K562 (cell line): ENCODE results near the gene OR10H5. TPM values are rescaled to one million over a fixed set of nuclear protein-coding genes. Genes with fewer than 3 reads are reported as not detected.

Experiments
- ATF1 ChIP-seq, 2 experiments: fragments of 450-650 bp in 1 of 2; IDR thresholded peaks; 2 replicates each; pipeline ENCODE4 v1.6.1; 2016; ENCODE audit warnings: missing compliant biosample characterization in 1 of 2, missing genetic modification characterization in 1 of 2
- C11orf30 ChIP-seq: fragments of 450-650 bp; IDR thresholded peaks from 2 replicates; pipeline ENCODE4 v1.6.1; 2016; ENCODE audit warnings: low read depth, mild to moderate bottlenecking
- DPF2 ChIP-seq: fragments of 450-650 bp; IDR thresholded peaks from 2 replicates; pipeline ENCODE4 v1.6.1; 2016
- EP400 ChIP-seq: fragments of 450-650 bp; IDR thresholded peaks from 2 replicates; pipeline ENCODE4 v1.6.1; 2017; ENCODE audit warnings: antibody characterized with exemption, mild to moderate bottlenecking, moderate library complexity
- FOXK2 ChIP-seq, 2 experiments: fragments of 450-650 bp; IDR thresholded peaks in 1 of 2; conservative IDR thresholded peaks in 1 of 2; 2 replicates each; pipeline ENCODE4 v1.6.1; 2016; ENCODE audit warnings: low read depth in 2 of 2, mild to moderate bottlenecking in 1 of 2
- NFYB ChIP-seq: IDR thresholded peaks from 2 replicates; pipeline ENCODE4 v1.6.1; 2011; ENCODE audit warnings: mild to moderate bottlenecking, moderate library complexity; ENCODE audit not compliant: insufficient read length; ENCODE audit errors: extremely low read depth
- NR2C2 ChIP-seq, 2 experiments: fragments of 200-800 bp in 1 of 2; sonication (Bioruptor generic) in 1 of 2; sonication (generic) in 1 of 2; formaldehyde crosslinking in 1 of 2; IDR thresholded peaks; 2 replicates each; pipeline versions ENCODE4 v1.6.1 to v1.8.0; 2016 to 2022; ENCODE audit warnings: mild to moderate bottlenecking in 1 of 2, missing compliant biosample characterization in 1 of 2, missing genetic modification characterization in 1 of 2, missing genetic modification reagents in 1 of 2
- PHB2 ChIP-seq: fragments of 450-650 bp; IDR thresholded peaks from 2 replicates; pipeline ENCODE4 v1.6.1; 2017; ENCODE audit warnings: low read depth
- PYGO2 ChIP-seq: fragments of 450-650 bp; IDR thresholded peaks from 2 replicates; pipeline ENCODE4 v1.6.1; 2016; ENCODE audit warnings: mild to moderate bottlenecking, missing genetic modification characterization, moderate library complexity, missing compliant biosample characterization
- TAL1 ChIP-seq: fragments of 450-650 bp; IDR thresholded peaks from 2 replicates; pipeline ENCODE4 v1.6.1; 2016; ENCODE audit warnings: mild to moderate bottlenecking
- YY1 ChIP-seq, 3 experiments: IDR thresholded peaks; 2 replicates each; pipeline ENCODE4 v1.6.1; 2011; ENCODE audit warnings: low read length in 2 of 3, mild to moderate bottlenecking in 2 of 3, moderate library complexity in 2 of 3, borderline replicate concordance in 1 of 3, control low read depth in 1 of 3, low read depth in 1 of 3; ENCODE audit not compliant: insufficient read depth in 3 of 3, insufficient replicate concordance in 2 of 3, control insufficient read depth in 1 of 3, insufficient read length in 1 of 3; ENCODE audit errors: extremely low read depth in 1 of 3
- ZC3H11A ChIP-seq: IDR thresholded peaks from 2 replicates; pipeline ENCODE4 v1.6.1; 2012; ENCODE audit warnings: low read depth, low read length, improper control_type of control experiment
- ZFP30 ChIP-seq: fragments of 250-450 bp; sonication (Bioruptor Pico); IDR thresholded peaks from 2 replicates; pipeline ENCODE4 v1.8.0; 2022; ENCODE audit warnings: moderate library complexity, mild to moderate bottlenecking, inconsistent platforms, borderline replicate concordance
- ZNF3 ChIP-seq: fragments of 250-450 bp; sonication (Bioruptor Pico); IDR thresholded peaks from 2 replicates; pipeline ENCODE4 v1.5.0; 2021; ENCODE audit warnings: mild to moderate bottlenecking, moderate library complexity
- ZNF79 ChIP-seq: fragments of 250-450 bp; sonication (Bioruptor Pico); IDR thresholded peaks from 2 replicates; pipeline ENCODE4 v1.4.0; 2020; ENCODE audit warnings: low read depth, mild to moderate bottlenecking, moderate library complexity
- ZZZ3 ChIP-seq: fragments of 450-650 bp; IDR thresholded peaks from 2 replicates; pipeline ENCODE4 v1.6.1; 2016; ENCODE audit warnings: antibody characterized with exemption, mild to moderate bottlenecking, moderate library complexity
- polyA plus RNA-seq, 8 experiments: library from polyadenylated mRNA; depleted of rRNA in 4 of 8; stranded (reverse) in 5 of 8; unstranded in 3 of 8; fragments of >200 nt; fragmentation: Nextera tagmentation in 2 of 8; fragmentation: Illumina TruSeq in 1 of 8; extraction: Ambion mirVana in 2 of 8; extraction: Trizol in 1 of 8; gene quantifications; 2 replicates each; pipeline versions ENCODE4 v1.2.1 to v1.2.3, GENCODE V29; 2011 to 2014; ENCODE audit warnings: inconsistent platforms in 1 of 8, missing spikeins in 1 of 8
- total RNA-seq, 7 experiments: library from RNA; depleted of rRNA in 6 of 7; stranded (reverse); fragments of >200 nt in 6 of 7; fragmentation: Illumina TruSeq in 2 of 7; extraction: Trizol in 2 of 7; gene quantifications; 2 replicates each; pipeline versions ENCODE4 v1.2.1 to v1.2.3, GENCODE V29; 2011 to 2021; ENCODE audit warnings: low replicate concordance in 1 of 7
- TF ChIP-seq, protein P1 (sequence below): fragments of 450-650 bp; IDR thresholded peaks from 2 replicates; pipeline ENCODE4 v1.6.1; 2017; ENCODE audit warnings: antibody characterized with exemption
- TF ChIP-seq, protein P2 (sequence below): fragments of 150-350 bp; IDR thresholded peaks from 2 replicates; pipeline ENCODE4 v1.6.1; 2014; ENCODE audit warnings: low read depth, mild to moderate bottlenecking, low read length, borderline replicate concordance
- TF ChIP-seq, protein P3 (sequence below): fragments of 450-650 bp; formaldehyde crosslinking; IDR thresholded peaks from 2 replicates; pipeline ENCODE4 v1.4.0; 2020; ENCODE audit warnings: mild to moderate bottlenecking

The OR10H5 gene
- total and polyA plus RNA-seq, 9 of the 15 experiments (the other 6 are each of a cell fraction or from before 2014, with no cell fraction given): not detected

DNA sequence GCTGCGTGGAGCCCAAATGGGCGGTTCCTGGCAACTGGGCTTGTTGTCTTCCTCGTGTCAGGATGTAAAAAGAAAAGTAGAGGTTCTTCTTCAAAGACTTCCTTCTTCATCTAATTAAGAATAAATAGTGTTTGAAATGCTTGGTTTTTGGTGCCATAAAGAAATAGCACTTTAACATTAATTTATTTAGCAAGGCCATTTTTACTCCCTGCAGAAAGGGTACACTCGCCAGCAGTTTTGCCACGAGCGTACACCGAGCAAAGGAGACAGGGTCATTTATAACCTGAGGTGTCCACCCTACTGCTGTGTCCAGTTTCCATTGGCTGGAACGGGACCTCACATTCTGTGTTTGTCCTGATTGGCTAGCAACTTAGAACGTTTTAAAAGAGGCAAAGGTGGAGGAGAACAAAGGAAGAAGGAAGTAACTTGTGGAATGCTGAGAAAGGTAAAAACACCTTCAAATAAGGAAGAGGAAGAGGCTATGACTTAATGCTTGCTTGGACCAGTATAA lies 49.8 kb downstream of the OR10H5 start (continued):
- TF ChIP-seq C11orf30 (no peak), ATF1 (CRISPR knock-in tag; IDR thresholded peaks at IDR 0.05) (no peak), ATF1 (tag; IDR thresholded peaks at IDR 0.05) (peak; percentile 63), DPF2 (0 out of 2 replicates have a peak, but pooled peaks have one; percentile 20), NR2C2 (CRISPR knock-in tag; IDR thresholded peaks at IDR 0.05) (no peak), NR2C2 (tag; IDR thresholded peaks at IDR 0.05) (no peak; the same call in none of the 2 replicates), ZNF79 (CRISPR knock-in tag) (no peak), EP400 (peak; percentile 93), PHB2 (no peak), ZC3H11A (no peak), ZNF3 (CRISPR knock-in tag) (no peak), PYGO2 (tag) (no peak), ZZZ3 (no peak), YY1 (IDR thresholded peaks at IDR 0.05; ENCODE audit: borderline replicate concordance in 1 of 3, control insufficient read depth in 1 of 3, extremely low read depth in 1 of 3, insufficient read depth in 3 of 3, insufficient read length in 1 of 3, insufficient replicate concordance in 2 of 3, low read depth in 1 of 3, low read length in 2 of 3) (no peak), ZFP30 (CRISPR knock-in tag) (no peak), FOXK2 (conservative IDR thresholded peaks at IDR 0.05 in 1 of 2, IDR thresholded peaks at IDR 0.05 in 1 of 2; ENCODE audit: low read depth in 2 of 2) (peak; percentile 93 to 96), NFYB (no peak), TAL1 (no peak)
- TF ChIP-seq, protein P1, sequence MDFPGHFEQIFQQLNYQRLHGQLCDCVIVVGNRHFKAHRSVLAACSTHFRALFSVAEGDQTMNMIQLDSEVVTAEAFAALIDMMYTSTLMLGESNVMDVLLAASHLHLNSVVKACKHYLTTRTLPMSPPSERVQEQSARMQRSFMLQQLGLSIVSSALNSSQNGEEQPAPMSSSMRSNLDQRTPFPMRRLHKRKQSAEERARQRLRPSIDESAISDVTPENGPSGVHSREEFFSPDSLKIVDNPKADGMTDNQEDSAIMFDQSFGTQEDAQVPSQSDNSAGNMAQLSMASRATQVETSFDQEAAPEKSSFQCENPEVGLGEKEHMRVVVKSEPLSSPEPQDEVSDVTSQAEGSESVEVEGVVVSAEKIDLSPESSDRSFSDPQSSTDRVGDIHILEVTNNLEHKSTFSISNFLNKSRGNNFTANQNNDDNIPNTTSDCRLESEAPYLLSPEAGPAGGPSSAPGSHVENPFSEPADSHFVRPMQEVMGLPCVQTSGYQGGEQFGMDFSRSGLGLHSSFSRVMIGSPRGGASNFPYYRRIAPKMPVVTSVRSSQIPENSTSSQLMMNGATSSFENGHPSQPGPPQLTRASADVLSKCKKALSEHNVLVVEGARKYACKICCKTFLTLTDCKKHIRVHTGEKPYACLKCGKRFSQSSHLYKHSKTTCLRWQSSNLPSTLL: no peak
- TF ChIP-seq, protein P2, sequence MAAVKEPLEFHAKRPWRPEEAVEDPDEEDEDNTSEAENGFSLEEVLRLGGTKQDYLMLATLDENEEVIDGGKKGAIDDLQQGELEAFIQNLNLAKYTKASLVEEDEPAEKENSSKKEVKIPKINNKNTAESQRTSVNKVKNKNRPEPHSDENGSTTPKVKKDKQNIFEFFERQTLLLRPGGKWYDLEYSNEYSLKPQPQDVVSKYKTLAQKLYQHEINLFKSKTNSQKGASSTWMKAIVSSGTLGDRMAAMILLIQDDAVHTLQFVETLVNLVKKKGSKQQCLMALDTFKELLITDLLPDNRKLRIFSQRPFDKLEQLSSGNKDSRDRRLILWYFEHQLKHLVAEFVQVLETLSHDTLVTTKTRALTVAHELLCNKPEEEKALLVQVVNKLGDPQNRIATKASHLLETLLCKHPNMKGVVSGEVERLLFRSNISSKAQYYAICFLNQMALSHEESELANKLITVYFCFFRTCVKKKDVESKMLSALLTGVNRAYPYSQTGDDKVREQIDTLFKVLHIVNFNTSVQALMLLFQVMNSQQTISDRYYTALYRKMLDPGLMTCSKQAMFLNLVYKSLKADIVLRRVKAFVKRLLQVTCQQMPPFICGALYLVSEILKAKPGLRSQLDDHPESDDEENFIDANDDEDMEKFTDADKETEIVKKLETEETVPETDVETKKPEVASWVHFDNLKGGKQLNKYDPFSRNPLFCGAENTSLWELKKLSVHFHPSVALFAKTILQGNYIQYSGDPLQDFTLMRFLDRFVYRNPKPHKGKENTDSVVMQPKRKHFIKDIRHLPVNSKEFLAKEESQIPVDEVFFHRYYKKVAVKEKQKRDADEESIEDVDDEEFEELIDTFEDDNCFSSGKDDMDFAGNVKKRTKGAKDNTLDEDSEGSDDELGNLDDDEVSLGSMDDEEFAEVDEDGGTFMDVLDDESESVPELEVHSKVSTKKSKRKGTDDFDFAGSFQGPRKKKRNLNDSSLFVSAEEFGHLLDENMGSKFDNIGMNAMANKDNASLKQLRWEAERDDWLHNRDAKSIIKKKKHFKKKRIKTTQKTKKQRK: no peak
- TF ChIP-seq, protein P3, sequence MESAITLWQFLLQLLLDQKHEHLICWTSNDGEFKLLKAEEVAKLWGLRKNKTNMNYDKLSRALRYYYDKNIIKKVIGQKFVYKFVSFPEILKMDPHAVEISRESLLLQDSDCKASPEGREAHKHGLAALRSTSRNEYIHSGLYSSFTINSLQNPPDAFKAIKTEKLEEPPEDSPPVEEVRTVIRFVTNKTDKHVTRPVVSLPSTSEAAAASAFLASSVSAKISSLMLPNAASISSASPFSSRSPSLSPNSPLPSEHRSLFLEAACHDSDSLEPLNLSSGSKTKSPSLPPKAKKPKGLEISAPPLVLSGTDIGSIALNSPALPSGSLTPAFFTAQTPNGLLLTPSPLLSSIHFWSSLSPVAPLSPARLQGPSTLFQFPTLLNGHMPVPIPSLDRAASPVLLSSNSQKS (CRISPR knock-in tag): no peak
